GM23338 (cell line): ENCODE data around the gene HSDL2. TPM values are rescaled to one million over a fixed set of nuclear protein-coding genes. Genes with fewer than 3 reads are reported as not detected.
A peak's percentile ranks its signal among the peaks of the same experiment; 100 is the strongest.

Source experiments
- ATAC-seq: fragments of 200-7000 bp; cut with Tn5 transposase; 3 replicates; pipeline ENCODE4 v1.9.1; 2020
- DNase-seq: peaks from one replicate; pipeline ENCODE4 v3.0.0-alpha.2; 2015; ENCODE audit warnings: low spot score
- H2AFZ ChIP-seq: fragments of 200-600 bp; sonication (generic); 2 replicates; pipeline ENCODE4 v1.8.0; 2016; ENCODE audit warnings: antibody characterized with exemption, mild to moderate bottlenecking, moderate library complexity
- H3F3A ChIP-seq: fragments of 200-600 bp; sonication (generic); replicated peaks from 2 replicates; pipeline ENCODE4 v1.8.0; 2017; ENCODE audit warnings: antibody characterized with exemption, mixed run types, low read depth
- H3K27ac ChIP-seq: fragments of 200-600 bp; sonication (generic); 2 replicates; pipeline ENCODE4 v1.6.1; 2016; ENCODE audit warnings: low read depth
- H3K27me3 ChIP-seq: fragments of 200-600 bp; sonication (generic); 2 replicates; pipeline ENCODE4 v1.8.0; 2016; ENCODE audit warnings: mild to moderate bottlenecking, mixed run types, moderate library complexity; ENCODE audit not compliant: insufficient read depth
- H3K36me3 ChIP-seq: fragments of 200-600 bp; sonication (generic); 2 replicates; pipeline ENCODE4 v1.8.0; 2016; ENCODE audit warnings: mild to moderate bottlenecking; ENCODE audit not compliant: insufficient read depth
- H3K4me1 ChIP-seq: fragments of 200-600 bp; sonication (generic); 2 replicates; pipeline ENCODE4 v1.8.0; 2016; ENCODE audit warnings: mild to moderate bottlenecking, moderate library complexity; ENCODE audit not compliant: insufficient read depth
- H3K4me2 ChIP-seq: fragments of 200-600 bp; sonication (generic); 2 replicates; pipeline ENCODE4 v1.7.1; 2017; ENCODE audit warnings: mixed run types
- H3K4me3 ChIP-seq: fragments of 200-600 bp; sonication (generic); 2 replicates; pipeline ENCODE4 v1.6.1; 2016; ENCODE audit warnings: mixed run types
- H3K79me2 ChIP-seq: fragments of 200-600 bp; sonication (generic); replicated peaks from 2 replicates; pipeline ENCODE4 v1.8.0; 2017; ENCODE audit warnings: mild to moderate bottlenecking; ENCODE audit not compliant: insufficient read depth
- H3K9me2 ChIP-seq: fragments of 200-600 bp; sonication (generic); 2 replicates; pipeline ENCODE4 v1.8.0; 2017; ENCODE audit not compliant: insufficient read depth
- H4K20me1 ChIP-seq: fragments of 200-600 bp; sonication (generic); replicated peaks from 2 replicates; pipeline ENCODE4 v1.8.0; 2017; ENCODE audit warnings: mild to moderate bottlenecking; ENCODE audit not compliant: insufficient read depth
- H3K27ac Mint-ChIP-seq: 2 replicates; pipeline ENCODE4 v1.8.0; 2020; ENCODE audit warnings: inconsistent platforms, mild to moderate bottlenecking, moderate library complexity, mixed read lengths
- H3K27me3 Mint-ChIP-seq: 3 replicates; pipeline ENCODE4 v1.8.0; 2022; ENCODE audit warnings: low read depth, mild to moderate bottlenecking, moderate library complexity, mixed read lengths, inconsistent platforms; ENCODE audit not compliant: insufficient read depth, poor library complexity
- H3K36me3 Mint-ChIP-seq: 3 replicates; pipeline ENCODE4 v1.8.0; 2021; ENCODE audit warnings: low read depth, mild to moderate bottlenecking, inconsistent platforms, moderate library complexity, mixed read lengths
- H3K4me1 Mint-ChIP-seq: 3 replicates; pipeline ENCODE4 v1.8.0; 2020; ENCODE audit warnings: mild to moderate bottlenecking, inconsistent platforms, mixed read lengths
- H3K4me3 Mint-ChIP-seq: 3 replicates; pipeline ENCODE4 v1.8.0; 2021; ENCODE audit warnings: moderate library complexity, mild to moderate bottlenecking, inconsistent platforms, mixed read lengths
- H3K9me3 Mint-ChIP-seq: 3 replicates; pipeline ENCODE4 v1.8.0; 2020; ENCODE audit warnings: moderate library complexity, mild to moderate bottlenecking, inconsistent platforms, mixed read lengths
- EZH2 ChIP-seq: fragments of 200-600 bp; sonication (generic); IDR thresholded peaks from one replicate; pipeline ENCODE4 v1.8.0; 2017; ENCODE audit warnings: antibody characterized with exemption, mild to moderate bottlenecking, low read depth; ENCODE audit not compliant: unreplicated experiment
- EZH2phosphoT487 ChIP-seq: fragments of 200-600 bp; sonication (generic); IDR thresholded peaks from one replicate; pipeline ENCODE4 v1.8.1; 2018; ENCODE audit warnings: antibody characterized with exemption; ENCODE audit not compliant: unreplicated experiment
- JUNB ChIP-seq: IDR thresholded peaks from one replicate; pipeline ENCODE4 v1.6.1; 2016; ENCODE audit warnings: antibody characterized with exemption; ENCODE audit not compliant: unreplicated experiment
- NANOG ChIP-seq: IDR thresholded peaks from 2 replicates; pipeline ENCODE4 v1.6.1; 2016; ENCODE audit warnings: antibody characterized with exemption, borderline replicate concordance
- POLR2AphosphoS5 ChIP-seq: IDR thresholded peaks from 2 replicates; pipeline ENCODE4 v1.6.1; 2016; ENCODE audit warnings: antibody characterized with exemption, low read depth
- STAT1 ChIP-seq: IDR thresholded peaks from one replicate; pipeline ENCODE4 v1.6.1; 2016; ENCODE audit warnings: antibody characterized with exemption; ENCODE audit not compliant: unreplicated experiment
- ZNF114 ChIP-seq: fragments of 250-450 bp; sonication (Bioruptor Pico); IDR thresholded peaks from 2 replicates; pipeline ENCODE4 v1.5.0; 2020; ENCODE audit warnings: mild to moderate bottlenecking, moderate library complexity
- ZNF331 ChIP-seq: fragments of 250-450 bp; sonication (Bioruptor Pico); IDR thresholded peaks from 2 replicates; pipeline ENCODE4 v1.5.0; 2020; ENCODE audit warnings: low read depth, mild to moderate bottlenecking, moderate library complexity
- polyA plus RNA-seq: library from polyadenylated mRNA; unstranded; fragments of >200 nt; fragmentation: Nextera tagmentation; extraction: Ambion mirVana; gene quantifications from 2 replicates; pipeline ENCODE4 v1.2.1, GENCODE V29; 2016
- total RNA-seq: library from RNA; depleted of rRNA; stranded (reverse); fragments of >200 nt; shearing (Covaris generic); gene quantifications from 2 replicates; pipeline ENCODE4 v1.2.3, GENCODE V29; 2014
- TF ChIP-seq, protein P1 (sequence below), 2 experiments: fragments of 200-600 bp in 1 of 2; sonication (generic) in 1 of 2; conservative IDR thresholded peaks; 2 replicates each; pipeline versions ENCODE4 v1.5.1 to v1.6.1; 2016 to 2017; ENCODE audit warnings: antibody characterized with exemption in 2 of 2, low read depth in 2 of 2, mild to moderate bottlenecking in 2 of 2, moderate library complexity in 1 of 2
- TF ChIP-seq, protein P2 (sequence below): IDR thresholded peaks from 2 replicates; pipeline ENCODE4 v1.6.1; 2016; ENCODE audit warnings: antibody characterized with exemption
- TF ChIP-seq, protein P3 (sequence below): IDR thresholded peaks from one replicate; pipeline ENCODE4 v1.6.1; 2018; ENCODE audit warnings: antibody characterized with exemption; ENCODE audit not compliant: unreplicated experiment

The HSDL2 gene
- total and polyA plus RNA-seq, 2 experiments from 2014 or later = 11.4 to 15.3 TPM

DNA sequence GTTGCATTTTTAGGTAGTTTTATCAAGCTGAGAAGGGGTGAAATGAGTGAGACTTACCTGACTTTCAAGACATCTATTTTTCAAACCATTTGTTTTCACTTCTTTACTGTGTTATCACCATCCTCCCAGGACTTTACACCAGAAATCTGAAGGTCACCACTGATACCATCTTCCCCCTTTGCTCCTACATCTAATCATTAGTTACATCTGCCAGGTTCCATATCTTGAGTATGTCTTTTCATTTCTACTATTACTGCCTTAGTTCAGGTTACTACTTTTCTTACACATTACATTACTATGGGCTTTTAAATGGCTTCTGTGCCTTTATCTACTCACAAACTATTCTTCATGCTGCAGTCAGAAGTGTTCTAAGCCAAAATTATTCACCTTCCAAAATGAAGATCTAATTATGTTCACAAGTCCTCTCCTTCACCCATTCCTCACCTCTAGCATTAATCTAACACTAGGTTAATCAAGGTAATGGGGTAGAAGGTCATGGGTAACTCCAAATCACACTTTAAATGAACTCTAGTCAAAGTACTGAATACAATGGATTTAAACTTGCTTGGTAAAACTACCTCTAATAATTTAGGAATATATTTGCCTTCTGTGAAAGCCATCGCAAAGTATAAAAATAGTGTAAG lies 2.1 kb upstream of the HSDL2 start (continued):
- TF ChIP-seq, protein P1, sequence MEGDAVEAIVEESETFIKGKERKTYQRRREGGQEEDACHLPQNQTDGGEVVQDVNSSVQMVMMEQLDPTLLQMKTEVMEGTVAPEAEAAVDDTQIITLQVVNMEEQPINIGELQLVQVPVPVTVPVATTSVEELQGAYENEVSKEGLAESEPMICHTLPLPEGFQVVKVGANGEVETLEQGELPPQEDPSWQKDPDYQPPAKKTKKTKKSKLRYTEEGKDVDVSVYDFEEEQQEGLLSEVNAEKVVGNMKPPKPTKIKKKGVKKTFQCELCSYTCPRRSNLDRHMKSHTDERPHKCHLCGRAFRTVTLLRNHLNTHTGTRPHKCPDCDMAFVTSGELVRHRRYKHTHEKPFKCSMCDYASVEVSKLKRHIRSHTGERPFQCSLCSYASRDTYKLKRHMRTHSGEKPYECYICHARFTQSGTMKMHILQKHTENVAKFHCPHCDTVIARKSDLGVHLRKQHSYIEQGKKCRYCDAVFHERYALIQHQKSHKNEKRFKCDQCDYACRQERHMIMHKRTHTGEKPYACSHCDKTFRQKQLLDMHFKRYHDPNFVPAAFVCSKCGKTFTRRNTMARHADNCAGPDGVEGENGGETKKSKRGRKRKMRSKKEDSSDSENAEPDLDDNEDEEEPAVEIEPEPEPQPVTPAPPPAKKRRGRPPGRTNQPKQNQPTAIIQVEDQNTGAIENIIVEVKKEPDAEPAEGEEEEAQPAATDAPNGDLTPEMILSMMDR (conservative IDR thresholded peaks at IDR 0.05; ENCODE audit: low read depth in 2 of 2) = no peak
- TF ChIP-seq, protein P2, sequence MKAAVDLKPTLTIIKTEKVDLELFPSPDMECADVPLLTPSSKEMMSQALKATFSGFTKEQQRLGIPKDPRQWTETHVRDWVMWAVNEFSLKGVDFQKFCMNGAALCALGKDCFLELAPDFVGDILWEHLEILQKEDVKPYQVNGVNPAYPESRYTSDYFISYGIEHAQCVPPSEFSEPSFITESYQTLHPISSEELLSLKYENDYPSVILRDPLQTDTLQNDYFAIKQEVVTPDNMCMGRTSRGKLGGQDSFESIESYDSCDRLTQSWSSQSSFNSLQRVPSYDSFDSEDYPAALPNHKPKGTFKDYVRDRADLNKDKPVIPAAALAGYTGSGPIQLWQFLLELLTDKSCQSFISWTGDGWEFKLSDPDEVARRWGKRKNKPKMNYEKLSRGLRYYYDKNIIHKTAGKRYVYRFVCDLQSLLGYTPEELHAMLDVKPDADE = no peak
- TF ChIP-seq ZNF331 (CRISPR knock-in tag) (no peak), EZH2 (no peak), STAT1 (no peak), JUNB (no peak), POLR2AphosphoS5 (no peak)

DNA sequence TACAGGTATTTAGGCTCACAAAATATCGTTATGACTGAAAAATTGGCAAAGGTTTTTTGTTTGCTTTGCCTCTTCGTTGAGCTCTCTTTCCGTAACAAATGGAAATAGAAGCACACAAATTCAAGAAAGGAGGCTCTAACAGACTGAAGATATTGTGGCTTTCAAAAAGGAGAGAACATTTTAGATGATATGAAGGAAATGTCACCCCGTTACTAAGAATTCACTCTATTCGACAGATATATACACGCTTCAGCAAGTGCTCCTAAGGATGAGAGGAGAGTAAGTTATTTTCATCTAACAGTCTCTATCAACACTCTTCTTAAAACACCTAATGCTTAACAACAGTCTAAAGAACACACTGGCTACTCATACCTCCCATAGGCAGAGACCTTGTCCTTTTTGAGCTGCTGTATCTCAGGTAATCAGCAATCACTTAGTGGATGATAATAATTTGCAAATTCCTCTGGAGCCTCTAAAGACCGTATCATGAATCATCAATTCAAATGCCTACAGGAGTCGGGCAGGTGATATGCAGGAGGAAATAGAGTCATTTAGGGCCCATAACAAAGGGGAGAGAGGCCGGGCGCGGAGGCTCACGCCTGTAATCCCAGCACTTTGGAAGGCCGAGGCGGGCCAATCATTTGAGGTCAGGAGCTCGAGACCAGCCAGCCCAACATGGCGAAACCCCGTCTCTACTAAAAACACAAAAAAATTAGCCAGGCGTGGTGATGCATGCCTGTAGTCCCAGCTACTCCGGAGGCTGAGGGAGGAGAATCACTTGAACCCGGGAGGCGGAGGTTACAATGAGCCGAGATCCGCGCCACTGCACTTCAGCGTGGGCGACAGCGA lies 1.4 kb upstream of the HSDL2 start:
- no peak overlapping the region for H3K27ac Mint-ChIP-seq
- Histone ChIP-seq H4K20me1 (peaks cover 2% of the 10 kb centered on the region; the same call in 1 of the 2 replicates), H3K27me3 (no peaks in the 10 kb centered on the region), H3K27ac (peak overlapping the region; percentile 96; the same call in 1 of the 2 replicates), H3K4me3 (peak overlapping the region; percentile 89), H3K36me3 (no peaks in the 10 kb centered on the region), H3K4me2 (peak overlapping the region; percentile 83), H2AFZ (peak overlapping the region; percentile 87; the same call in 1 of the 2 replicates), H3K4me1 (peaks cover 10% of the 10 kb centered on the region), H3K9me2 (no peaks in the 10 kb centered on the region), H3F3A (peaks cover 10% of the 10 kb centered on the region), H3K79me2 (peaks cover 20% of the 10 kb centered on the region)
- DNase-seq (no peak), ATAC-seq (no peak)
- no peaks in the 10 kb centered on the region for H3K9me3 Mint-ChIP-seq
- peak overlapping the region; percentile 93 for H3K4me3 Mint-ChIP-seq
- peaks cover 22% of the 10 kb centered on the region for H3K4me1 Mint-ChIP-seq
- peaks cover 10% of the 10 kb centered on the region for H3K27me3 Mint-ChIP-seq
- H3K36me3 Mint-ChIP-seq = no peaks in the 10 kb centered on the region
- TF ChIP-seq JUNB (no peak), ZNF114 (no peak), EZH2 (no peak), ZNF331 (CRISPR knock-in tag) (no peak), NANOG (no peak), EZH2phosphoT487 (no peak), STAT1 (no peak), POLR2AphosphoS5 (no peak)
- TF ChIP-seq, protein P3, sequence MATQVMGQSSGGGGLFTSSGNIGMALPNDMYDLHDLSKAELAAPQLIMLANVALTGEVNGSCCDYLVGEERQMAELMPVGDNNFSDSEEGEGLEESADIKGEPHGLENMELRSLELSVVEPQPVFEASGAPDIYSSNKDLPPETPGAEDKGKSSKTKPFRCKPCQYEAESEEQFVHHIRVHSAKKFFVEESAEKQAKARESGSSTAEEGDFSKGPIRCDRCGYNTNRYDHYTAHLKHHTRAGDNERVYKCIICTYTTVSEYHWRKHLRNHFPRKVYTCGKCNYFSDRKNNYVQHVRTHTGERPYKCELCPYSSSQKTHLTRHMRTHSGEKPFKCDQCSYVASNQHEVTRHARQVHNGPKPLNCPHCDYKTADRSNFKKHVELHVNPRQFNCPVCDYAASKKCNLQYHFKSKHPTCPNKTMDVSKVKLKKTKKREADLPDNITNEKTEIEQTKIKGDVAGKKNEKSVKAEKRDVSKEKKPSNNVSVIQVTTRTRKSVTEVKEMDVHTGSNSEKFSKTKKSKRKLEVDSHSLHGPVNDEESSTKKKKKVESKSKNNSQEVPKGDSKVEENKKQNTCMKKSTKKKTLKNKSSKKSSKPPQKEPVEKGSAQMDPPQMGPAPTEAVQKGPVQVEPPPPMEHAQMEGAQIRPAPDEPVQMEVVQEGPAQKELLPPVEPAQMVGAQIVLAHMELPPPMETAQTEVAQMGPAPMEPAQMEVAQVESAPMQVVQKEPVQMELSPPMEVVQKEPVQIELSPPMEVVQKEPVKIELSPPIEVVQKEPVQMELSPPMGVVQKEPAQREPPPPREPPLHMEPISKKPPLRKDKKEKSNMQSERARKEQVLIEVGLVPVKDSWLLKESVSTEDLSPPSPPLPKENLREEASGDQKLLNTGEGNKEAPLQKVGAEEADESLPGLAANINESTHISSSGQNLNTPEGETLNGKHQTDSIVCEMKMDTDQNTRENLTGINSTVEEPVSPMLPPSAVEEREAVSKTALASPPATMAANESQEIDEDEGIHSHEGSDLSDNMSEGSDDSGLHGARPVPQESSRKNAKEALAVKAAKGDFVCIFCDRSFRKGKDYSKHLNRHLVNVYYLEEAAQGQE = no peak
- TF ChIP-seq, protein P2 = no peak
- TF ChIP-seq, protein P1 (conservative IDR thresholded peaks at IDR 0.05; ENCODE audit: low read depth in 2 of 2) = no peak
